HepG2 (cell line): ENCODE measurements around the gene IL22RA1. TPM values are rescaled to one million over a fixed set of nuclear protein-coding genes. Genes with fewer than 3 reads are reported as not detected.

Experiments
- ATAC-seq: fragments of 200-7000 bp; cut with Tn5 transposase; 3 replicates; pipeline ENCODE4 v1.9.1; 2020; ENCODE audit warnings: mild to moderate bottlenecking, moderate library complexity
- BruUV-seq: library from RNA; stranded (reverse); fragments of 400-500 nt; replicated peaks from 2 replicates; lab custom pipeline; 2021; lab: Mats Ljungman, UMichigan
- CTCF ChIA-PET: fragments of 300-600 bp; formaldehyde crosslinking; extraction: SDS; loops from one replicate; lab custom pipeline; 2021; ENCODE audit warnings: low total read pairs, inconsistent platforms, low intra/inter-chr PET ratio; lab: Yijun Ruan, JAX
- POLR2A ChIA-PET: fragments of 350-600 bp; sonication (Branson Sonifier 250); formaldehyde crosslinking; loops from one replicate; lab custom pipeline; 2020; ENCODE audit warnings: antibody characterized with exemption, inconsistent platforms; lab: Yijun Ruan, JAX
- DNase-seq: peaks from one replicate; pipeline ENCODE4 v3.0.0-alpha.2; 2015; ENCODE audit warnings: low spot score
- FAIRE-seq: peaks from 3 replicates; lab custom pipeline; 2011; peaks lifted over from hg19 to GRCh38; lab: Jason Lieb, UNC
- H2AFZ ChIP-seq: one replicate; pipeline ENCODE4 v1.6.1; 2011; ENCODE audit warnings: low read length, inconsistent platforms
- H3K27ac ChIP-seq: fragments of 300-600 bp; 3 replicates; pipeline ENCODE4 v1.8.0; 2011; ENCODE audit warnings: mixed run types, mild to moderate bottlenecking, mixed read lengths, low read length, inconsistent platforms; ENCODE audit not compliant: insufficient read depth; ENCODE audit errors: extremely low read length
- H3K27me3 ChIP-seq, 2 experiments: fragments of 200-600 bp in 1 of 2; 2 replicates in 1 of 2; 3 replicates in 1 of 2; pipeline versions ENCODE4 v1.6.0 to v1.8.0; 2011; ENCODE audit warnings: low read length in 2 of 2, mild to moderate bottlenecking in 2 of 2, moderate library complexity in 2 of 2, inconsistent platforms in 1 of 2; ENCODE audit not compliant: insufficient read depth in 2 of 2, control insufficient read depth in 1 of 2
- H3K36me3 ChIP-seq, 2 experiments: fragments of 200-600 bp in 1 of 2; replicated peaks in 1 of 2; 2 replicates in 1 of 2; 3 replicates in 1 of 2; pipeline versions ENCODE4 v1.5.1 to v1.8.0; 2011; ENCODE audit warnings: low read length in 2 of 2, inconsistent platforms in 1 of 2; ENCODE audit not compliant: insufficient read depth in 2 of 2, control insufficient read depth in 1 of 2
- H3K4me1 ChIP-seq: 2 replicates; pipeline ENCODE4 v1.5.1; 2012; ENCODE audit warnings: low read length, inconsistent platforms; ENCODE audit not compliant: insufficient read depth
- H3K4me2 ChIP-seq: 2 replicates; pipeline ENCODE4 v1.6.0; 2011; ENCODE audit warnings: low read depth, low read length, inconsistent platforms
- H3K4me3 ChIP-seq, 3 experiments: fragments of 200-600 bp in 1 of 3; sonication (generic), shearing (Covaris generic) in 1 of 3; replicated peaks in 1 of 3; 2 replicates each; pipeline ENCODE4 v1.5.1; 2011 to 2016; ENCODE audit warnings: low read length in 3 of 3, inconsistent platforms in 2 of 3, low read depth in 2 of 3, mild to moderate bottlenecking in 2 of 3, control low read depth in 1 of 3, mixed read lengths in 1 of 3; ENCODE audit not compliant: insufficient read depth in 1 of 3
- H3K79me2 ChIP-seq: one replicate; pipeline ENCODE4 v1.6.1; 2011; ENCODE audit warnings: low read length, inconsistent platforms; ENCODE audit not compliant: insufficient read depth
- H3K9ac ChIP-seq: 2 replicates; pipeline ENCODE4 v1.6.0; 2011; ENCODE audit warnings: mild to moderate bottlenecking, low read depth, low read length, inconsistent platforms; ENCODE audit not compliant: insufficient read depth
- H3K9me3 ChIP-seq: 2 replicates; pipeline ENCODE4 v1.5.1; 2012; ENCODE audit warnings: mild to moderate bottlenecking, low read length
- H4K20me1 ChIP-seq: 2 replicates; pipeline ENCODE4 v1.6.0; 2011; ENCODE audit warnings: inconsistent platforms, mild to moderate bottlenecking, low read length, moderate library complexity; ENCODE audit not compliant: insufficient read depth
- AKAP8 ChIP-seq: sonication (generic); formaldehyde crosslinking; IDR thresholded peaks from 2 replicates; pipeline ENCODE4 v1.5.1; 2020; ENCODE audit warnings: mild to moderate bottlenecking, missing genetic modification reagents
- ZMYM3 ChIP-seq: sonication (generic); formaldehyde crosslinking; IDR thresholded peaks from 2 replicates; pipeline ENCODE4 v1.5.1; 2020; ENCODE audit warnings: mild to moderate bottlenecking, missing genetic modification reagents
- ZNF768 ChIP-seq: sonication (generic); formaldehyde crosslinking; IDR thresholded peaks from 2 replicates; pipeline ENCODE4 v1.4.0; 2020; ENCODE audit warnings: missing genetic modification reagents
- WGBS: methylation state at CpG from one replicate; pipeline ENCODE4 v1.1.6; 2017; ENCODE audit warnings: low lambda C conversion rate; 5-methylcytosine and 5-hydroxymethylcytosine counted together
- in situ Hi-C: cut with HindIII; loops from 2 replicates; pipeline ENCODE4 v1.10.0; 2017; ENCODE audit warnings: low pct_unique_long_range_greater_than_20kb; ENCODE audit not compliant: extremely low pct_ligation_motif_present
- intact Hi-C: fragments of 100-400 bp; cut with micrococcal nuclease; formaldehyde crosslinking; loops from one replicate; pipeline ENCODE4 v1.10.0; 2022; ENCODE audit not compliant: unreplicated experiment
- polyA plus RNA-seq, 8 experiments: library from polyadenylated mRNA; depleted of rRNA in 3 of 8; stranded (reverse) in 7 of 8; unstranded in 1 of 8; fragments of >200 nt; fragmentation: Illumina TruSeq in 4 of 8; extraction: Trizol in 4 of 8; gene quantifications; 2 replicates each; pipeline versions ENCODE4 v1.2.1 to v1.2.3, GENCODE V29; 2011 to 2016; ENCODE audit warnings: low read depth in 4 of 8, missing spikeins in 1 of 8, mixed read lengths in 1 of 8; ENCODE audit not compliant: insufficient read depth in 1 of 8
- total RNA-seq, 5 experiments: library from RNA; depleted of rRNA; stranded (reverse); fragments of >200 nt; fragmentation: Illumina TruSeq; extraction: Trizol; gene quantifications; 2 replicates each; pipeline ENCODE4 v1.2.3, GENCODE V29; 2016; ENCODE audit warnings: low read depth in 1 of 5
- TF ChIP-seq, protein P1 (sequence below): sonication (generic); formaldehyde crosslinking; IDR thresholded peaks from 2 replicates; pipeline ENCODE4 v1.4.0; 2020; ENCODE audit warnings: missing genetic modification reagents
- TF ChIP-seq, protein P2 (sequence below): sonication (generic); formaldehyde crosslinking; IDR thresholded peaks from 2 replicates; pipeline ENCODE4 v1.4.0; 2020; ENCODE audit warnings: missing genetic modification reagents

IL22RA1 gene
- total and polyA plus RNA-seq, 2 of the 13 experiments (the other 11 are each of a cell fraction or from before 2014, with no cell fraction given): 4.4 to 10.2 TPM

DNA sequence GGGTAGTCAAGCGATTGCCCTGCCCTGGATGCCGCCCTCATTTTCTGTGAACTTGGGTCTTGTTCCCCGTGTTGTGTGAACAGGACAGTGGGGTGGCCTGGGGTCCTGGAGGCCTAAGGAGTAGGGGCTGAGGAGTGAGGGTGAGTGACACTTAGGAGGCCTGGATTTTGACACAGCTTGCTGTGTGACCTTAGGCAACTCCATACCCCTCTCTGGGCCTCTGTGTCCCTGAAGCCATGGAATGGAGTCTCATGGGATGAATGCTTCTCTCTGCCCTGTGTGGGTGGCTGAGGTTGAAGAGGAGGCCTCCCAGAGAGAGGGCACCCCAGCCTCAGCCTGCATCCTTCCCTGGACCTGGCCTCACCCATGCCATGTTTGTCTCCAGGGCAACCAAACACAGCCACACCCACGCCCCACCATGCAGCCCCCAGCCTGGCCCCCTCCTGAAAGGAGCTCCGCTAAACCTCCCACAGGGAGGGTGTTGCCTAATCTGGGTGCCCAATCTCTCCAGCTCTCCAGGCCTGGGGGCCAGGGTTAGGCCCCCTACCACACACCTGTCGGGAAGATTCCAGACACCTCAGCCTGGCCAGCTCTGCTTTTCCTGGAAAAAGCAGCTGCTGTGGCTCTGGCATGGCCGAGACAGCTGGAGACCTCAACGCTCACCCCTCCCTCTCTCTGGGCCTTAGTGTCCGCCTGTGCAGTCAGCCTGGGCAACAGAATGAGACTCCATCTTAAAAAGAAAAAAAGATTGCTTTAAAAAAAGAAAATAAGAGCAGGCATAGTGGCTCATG lies 40.9 kb downstream of the IL22RA1 start:
- DNase-seq: no peak
- no peak for FAIRE-seq
- BruUV-seq: no TSS peak
- H3K9ac ChIP-seq: no peak overlapping the region
- H3K27me3 ChIP-seq: no peaks in the 10 kb centered on the region
- H3K36me3 ChIP-seq: peaks cover 0 to 8% of the 10 kb centered on the region in 2 experiments; a peak in 2 of 5 replicates
- TF ChIP-seq AKAP8 (CRISPR knock-in tag) (no peak), ZMYM3 (CRISPR knock-in tag) (0 out of 2 replicates have a peak, but pooled peaks have one; percentile 23), ZNF768 (CRISPR knock-in tag) (peak; percentile 97)
- TF ChIP-seq, protein P1, sequence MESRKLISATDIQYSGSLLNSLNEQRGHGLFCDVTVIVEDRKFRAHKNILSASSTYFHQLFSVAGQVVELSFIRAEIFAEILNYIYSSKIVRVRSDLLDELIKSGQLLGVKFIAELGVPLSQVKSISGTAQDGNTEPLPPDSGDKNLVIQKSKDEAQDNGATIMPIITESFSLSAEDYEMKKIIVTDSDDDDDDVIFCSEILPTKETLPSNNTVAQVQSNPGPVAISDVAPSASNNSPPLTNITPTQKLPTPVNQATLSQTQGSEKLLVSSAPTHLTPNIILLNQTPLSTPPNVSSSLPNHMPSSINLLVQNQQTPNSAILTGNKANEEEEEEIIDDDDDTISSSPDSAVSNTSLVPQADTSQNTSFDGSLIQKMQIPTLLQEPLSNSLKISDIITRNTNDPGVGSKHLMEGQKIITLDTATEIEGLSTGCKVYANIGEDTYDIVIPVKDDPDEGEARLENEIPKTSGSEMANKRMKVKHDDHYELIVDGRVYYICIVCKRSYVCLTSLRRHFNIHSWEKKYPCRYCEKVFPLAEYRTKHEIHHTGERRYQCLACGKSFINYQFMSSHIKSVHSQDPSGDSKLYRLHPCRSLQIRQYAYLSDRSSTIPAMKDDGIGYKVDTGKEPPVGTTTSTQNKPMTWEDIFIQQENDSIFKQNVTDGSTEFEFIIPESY (CRISPR knock-in tag): 0 out of 2 replicates have a peak, but pooled peaks have one; percentile 13
- TF ChIP-seq, protein P2, sequence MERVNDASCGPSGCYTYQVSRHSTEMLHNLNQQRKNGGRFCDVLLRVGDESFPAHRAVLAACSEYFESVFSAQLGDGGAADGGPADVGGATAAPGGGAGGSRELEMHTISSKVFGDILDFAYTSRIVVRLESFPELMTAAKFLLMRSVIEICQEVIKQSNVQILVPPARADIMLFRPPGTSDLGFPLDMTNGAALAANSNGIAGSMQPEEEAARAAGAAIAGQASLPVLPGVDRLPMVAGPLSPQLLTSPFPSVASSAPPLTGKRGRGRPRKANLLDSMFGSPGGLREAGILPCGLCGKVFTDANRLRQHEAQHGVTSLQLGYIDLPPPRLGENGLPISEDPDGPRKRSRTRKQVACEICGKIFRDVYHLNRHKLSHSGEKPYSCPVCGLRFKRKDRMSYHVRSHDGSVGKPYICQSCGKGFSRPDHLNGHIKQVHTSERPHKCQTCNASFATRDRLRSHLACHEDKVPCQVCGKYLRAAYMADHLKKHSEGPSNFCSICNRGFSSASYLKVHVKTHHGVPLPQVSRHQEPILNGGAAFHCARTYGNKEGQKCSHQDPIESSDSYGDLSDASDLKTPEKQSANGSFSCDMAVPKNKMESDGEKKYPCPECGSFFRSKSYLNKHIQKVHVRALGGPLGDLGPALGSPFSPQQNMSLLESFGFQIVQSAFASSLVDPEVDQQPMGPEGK (CRISPR knock-in tag): peak; percentile 29; the same call in 1 of the 2 replicates
- TF ChIP-seq, all 625 proteins: peak for 4
- Histone ChIP-seq H3K79me2 (peaks cover 2% of the 10 kb centered on the region), H3K9me3 (no peaks in the 10 kb centered on the region), H3K4me2 (no peak overlapping the region), H3K27ac (no peak overlapping the region), H4K20me1 (no peaks in the 10 kb centered on the region), H3K4me1 (peaks cover 59% of the 10 kb centered on the region), H2AFZ (no peak overlapping the region), H3K4me3 (no peak overlapping the region)
- CTCF ChIA-PET: no interaction called here
- ATAC-seq: no peak
- in situ Hi-C loops: no loop called here
- WGBS: 94% methylated on average over 8 of the region's 9 CpGs
- intact Hi-C loops: no loop called here
- POLR2A ChIA-PET: interaction anchor here (0.9 kb wide), 1 partner anchor 10 kb away, joined by 3 read pairs; the partner anchor contains the start of gene MYOM3
